Measurements from ENCODE around the gene CNNM1.

The CNNM1 gene

GRCh38 chr10:99304862-99305229 lies 24.3 kb upstream of the CNNM1 start:
- H3K36me3 ChIP-seq (ENCODE audit: insufficient read depth): no peaks in the 10 kb centered on the region
- no peak overlapping the region for H3K9ac ChIP-seq
- no peaks in the 10 kb centered on the region for H3K27me3 ChIP-seq (ENCODE audit: insufficient read depth, low read depth)
- TF ChIP-seq CTCF (conservative IDR thresholded peaks at IDR 0.05; ENCODE audit: low read depth, low read length): no peak
- H3K79me2 ChIP-seq (ENCODE audit: insufficient read depth, low read depth): no peaks in the 10 kb centered on the region
- no peak overlapping the region for H3K4me2 ChIP-seq
- no peak overlapping the region for H2AFZ ChIP-seq (ENCODE audit: low read depth)
- H3K4me1 ChIP-seq (ENCODE audit: low read depth, poor library complexity, severe bottlenecking): no peaks in the 10 kb centered on the region
- H3K27ac ChIP-seq: no peak overlapping the region
- H3K4me3 ChIP-seq (IDR thresholded peaks at IDR 0.05; ENCODE audit: insufficient read depth, low read depth, low read length): no peak overlapping the region
- H4K20me1 ChIP-seq (ENCODE audit: insufficient read depth): no peaks in the 10 kb centered on the region

- Histone ChIP-seq H3K79me2 (ENCODE audit: insufficient read depth, low read depth) (no peaks in the 10 kb centered on the region), H3K36me3 (ENCODE audit: insufficient read depth) (no peaks in the 10 kb centered on the region), H3K27ac (no peak overlapping the region), H3K4me1 (ENCODE audit: low read depth, poor library complexity, severe bottlenecking) (no peaks in the 10 kb centered on the region), H4K20me1 (ENCODE audit: insufficient read depth) (no peaks in the 10 kb centered on the region), H3K4me2 (no peak overlapping the region), H2AFZ (ENCODE audit: low read depth) (no peak overlapping the region), H3K4me3 (IDR thresholded peaks at IDR 0.05; ENCODE audit: insufficient read depth, low read depth, low read length) (no peak overlapping the region), H3K27me3 (ENCODE audit: insufficient read depth, low read depth) (no peaks in the 10 kb centered on the region), H3K9ac (no peak overlapping the region)
- no peak for TF ChIP-seq CTCF (conservative IDR thresholded peaks at IDR 0.05; ENCODE audit: low read depth, low read length)
Measured at GRCh38 chr10:99312501-99312900, 16.7 kb upstream of the CNNM1 start.

GRCh38 chr10:99315853-99316252 lies 13.3 kb upstream of the CNNM1 start:
- Histone ChIP-seq H3K27ac (no peak overlapping the region), H3K9ac (no peak overlapping the region), H3K79me2 (ENCODE audit: insufficient read depth, low read depth) (no peaks in the 10 kb centered on the region), H3K4me3 (IDR thresholded peaks at IDR 0.05; ENCODE audit: insufficient read depth, low read depth, low read length) (no peak overlapping the region), H3K4me1 (ENCODE audit: low read depth, poor library complexity, severe bottlenecking) (no peaks in the 10 kb centered on the region), H3K4me2 (no peak overlapping the region), H4K20me1 (ENCODE audit: insufficient read depth) (no peaks in the 10 kb centered on the region), H3K27me3 (ENCODE audit: insufficient read depth, low read depth) (no peaks in the 10 kb centered on the region), H3K36me3 (ENCODE audit: insufficient read depth) (no peaks in the 10 kb centered on the region), H2AFZ (ENCODE audit: low read depth) (no peak overlapping the region)
- TF ChIP-seq CTCF (conservative IDR thresholded peaks at IDR 0.05; ENCODE audit: low read depth, low read length): no peak

GRCh38 chr10:99316374-99316773 lies 12.8 kb upstream of the CNNM1 start:
- Histone ChIP-seq H3K9ac (no peak overlapping the region), H2AFZ (ENCODE audit: low read depth) (no peak overlapping the region), H3K4me2 (no peak overlapping the region), H3K4me1 (ENCODE audit: low read depth, poor library complexity, severe bottlenecking) (no peaks in the 10 kb centered on the region), H3K4me3 (IDR thresholded peaks at IDR 0.05; ENCODE audit: insufficient read depth, low read depth, low read length) (no peak overlapping the region), H3K27ac (no peak overlapping the region), H3K79me2 (ENCODE audit: insufficient read depth, low read depth) (no peaks in the 10 kb centered on the region), H3K27me3 (ENCODE audit: insufficient read depth, low read depth) (no peaks in the 10 kb centered on the region), H4K20me1 (ENCODE audit: insufficient read depth) (no peaks in the 10 kb centered on the region), H3K36me3 (ENCODE audit: insufficient read depth) (no peaks in the 10 kb centered on the region)
- no peak for TF ChIP-seq CTCF (conservative IDR thresholded peaks at IDR 0.05; ENCODE audit: low read depth, low read length)

GRCh38 chr10:99318048-99318447 lies 11.1 kb upstream of the CNNM1 start:
- no peak overlapping the region for H3K4me3 ChIP-seq (IDR thresholded peaks at IDR 0.05; ENCODE audit: insufficient read depth, low read depth, low read length)
- no peak overlapping the region for H2AFZ ChIP-seq (ENCODE audit: low read depth)
- no peaks in the 10 kb centered on the region for H3K4me1 ChIP-seq (ENCODE audit: low read depth, poor library complexity, severe bottlenecking)
- H4K20me1 ChIP-seq (ENCODE audit: insufficient read depth): no peaks in the 10 kb centered on the region
- no peak for TF ChIP-seq CTCF (conservative IDR thresholded peaks at IDR 0.05; ENCODE audit: low read depth, low read length)
- H3K27me3 ChIP-seq (ENCODE audit: insufficient read depth, low read depth): no peaks in the 10 kb centered on the region
- H3K27ac ChIP-seq: no peak overlapping the region
- no peak overlapping the region for H3K9ac ChIP-seq
- H3K79me2 ChIP-seq (ENCODE audit: insufficient read depth, low read depth): no peaks in the 10 kb centered on the region
- H3K36me3 ChIP-seq (ENCODE audit: insufficient read depth): no peaks in the 10 kb centered on the region
- H3K4me2 ChIP-seq: no peak overlapping the region
